Esophagus muscularis mucosa (tissue), 4 donors: Measurements from ENCODE around the gene MFRP.

Experiments used
- EP300 ChIP-seq: sonication (generic); formaldehyde crosslinking; IDR thresholded peaks from one replicate; pipeline ENCODE4 v1.6.1; 2017; ENCODE audit warnings: antibody characterized with exemption
- POLR2A ChIP-seq: fragments of 450-650 bp; IDR thresholded peaks from one replicate; pipeline ENCODE4 v1.6.1; 2017; ENCODE audit warnings: antibody characterized with exemption, moderate library complexity, mild to moderate bottlenecking, low read depth
- TF ChIP-seq, protein P1 (sequence below), 3 experiments: fragments of 200-600 bp in 2 of 3; fragments of 450-650 bp in 1 of 3; sonication (generic) in 2 of 3; IDR thresholded peaks; one replicate each; pipeline ENCODE4 v1.5.1; 2017 to 2019; ENCODE audit warnings: antibody characterized with exemption in 3 of 3, mild to moderate bottlenecking in 2 of 3, moderate library complexity in 1 of 3

DNA sequence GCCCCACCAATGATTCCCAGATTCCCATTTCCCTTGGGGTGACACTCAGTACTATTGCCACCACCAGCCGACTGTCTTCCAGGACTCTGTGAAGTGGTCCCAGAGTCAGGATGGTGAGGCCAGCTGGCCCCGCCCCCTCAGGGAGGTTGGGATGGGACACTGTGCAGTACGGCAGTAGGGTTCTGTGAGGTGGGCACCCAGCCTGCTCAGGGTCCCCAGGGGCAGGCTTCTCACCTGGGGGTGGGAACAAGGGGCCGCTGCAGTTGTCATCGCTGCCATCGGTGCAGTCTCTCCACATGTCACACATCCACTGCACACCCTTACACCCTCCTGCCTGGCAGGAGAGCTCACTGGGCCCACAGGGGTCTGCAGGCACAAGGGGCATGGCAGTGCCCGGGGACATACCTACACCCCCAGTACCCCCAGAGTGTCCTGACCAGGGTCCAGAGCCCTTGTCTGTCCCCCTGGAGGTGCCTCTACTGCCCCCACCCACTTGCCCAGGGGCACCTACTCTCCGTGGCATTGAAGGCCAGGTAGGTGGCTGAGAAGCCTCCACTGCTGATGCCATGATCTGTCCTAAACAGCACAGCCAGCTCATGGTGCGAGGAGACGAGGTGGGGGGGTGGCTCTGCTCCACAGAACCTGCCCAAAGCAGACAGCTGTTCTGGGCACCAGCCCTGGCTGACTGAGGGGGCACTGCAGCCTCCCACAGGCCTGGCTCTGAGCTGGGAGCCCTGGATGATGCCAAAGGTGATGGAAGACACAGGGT lies 4.0 kb downstream of the MFRP start:
- TF ChIP-seq, protein P1, sequence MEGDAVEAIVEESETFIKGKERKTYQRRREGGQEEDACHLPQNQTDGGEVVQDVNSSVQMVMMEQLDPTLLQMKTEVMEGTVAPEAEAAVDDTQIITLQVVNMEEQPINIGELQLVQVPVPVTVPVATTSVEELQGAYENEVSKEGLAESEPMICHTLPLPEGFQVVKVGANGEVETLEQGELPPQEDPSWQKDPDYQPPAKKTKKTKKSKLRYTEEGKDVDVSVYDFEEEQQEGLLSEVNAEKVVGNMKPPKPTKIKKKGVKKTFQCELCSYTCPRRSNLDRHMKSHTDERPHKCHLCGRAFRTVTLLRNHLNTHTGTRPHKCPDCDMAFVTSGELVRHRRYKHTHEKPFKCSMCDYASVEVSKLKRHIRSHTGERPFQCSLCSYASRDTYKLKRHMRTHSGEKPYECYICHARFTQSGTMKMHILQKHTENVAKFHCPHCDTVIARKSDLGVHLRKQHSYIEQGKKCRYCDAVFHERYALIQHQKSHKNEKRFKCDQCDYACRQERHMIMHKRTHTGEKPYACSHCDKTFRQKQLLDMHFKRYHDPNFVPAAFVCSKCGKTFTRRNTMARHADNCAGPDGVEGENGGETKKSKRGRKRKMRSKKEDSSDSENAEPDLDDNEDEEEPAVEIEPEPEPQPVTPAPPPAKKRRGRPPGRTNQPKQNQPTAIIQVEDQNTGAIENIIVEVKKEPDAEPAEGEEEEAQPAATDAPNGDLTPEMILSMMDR (IDR thresholded peaks at IDR 0.05): no peak
- TF ChIP-seq EP300 (no peak), POLR2A (no peak)
